ENCODE measurements around the gene HLA-A.

DNA sequence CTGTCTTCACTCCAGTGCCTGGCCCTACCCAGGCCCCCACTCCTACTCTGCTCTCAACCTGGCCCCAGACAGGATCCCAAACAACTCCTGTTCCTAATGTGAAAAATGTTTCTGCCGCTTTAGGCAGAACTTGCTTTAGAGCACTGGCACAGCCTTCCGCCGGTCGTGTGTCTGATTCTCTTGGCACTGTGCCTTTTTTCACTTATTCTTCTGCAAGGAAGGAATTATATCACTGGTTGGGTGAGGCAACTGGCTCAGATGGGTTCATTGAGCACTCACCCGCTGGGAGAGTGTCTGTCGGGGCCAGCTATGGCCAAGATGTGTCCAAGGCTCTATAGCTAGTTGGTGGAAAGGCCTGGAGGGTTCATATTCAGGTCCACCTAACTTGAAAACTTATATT is 33.6 kb upstream of the HLA-A start:
- no peak for TF ChIP-seq EZH2phosphoT487 (IDR thresholded peaks at IDR 0.05; ENCODE audit: unreplicated experiment)
- TF ChIP-seq, protein P1, sequence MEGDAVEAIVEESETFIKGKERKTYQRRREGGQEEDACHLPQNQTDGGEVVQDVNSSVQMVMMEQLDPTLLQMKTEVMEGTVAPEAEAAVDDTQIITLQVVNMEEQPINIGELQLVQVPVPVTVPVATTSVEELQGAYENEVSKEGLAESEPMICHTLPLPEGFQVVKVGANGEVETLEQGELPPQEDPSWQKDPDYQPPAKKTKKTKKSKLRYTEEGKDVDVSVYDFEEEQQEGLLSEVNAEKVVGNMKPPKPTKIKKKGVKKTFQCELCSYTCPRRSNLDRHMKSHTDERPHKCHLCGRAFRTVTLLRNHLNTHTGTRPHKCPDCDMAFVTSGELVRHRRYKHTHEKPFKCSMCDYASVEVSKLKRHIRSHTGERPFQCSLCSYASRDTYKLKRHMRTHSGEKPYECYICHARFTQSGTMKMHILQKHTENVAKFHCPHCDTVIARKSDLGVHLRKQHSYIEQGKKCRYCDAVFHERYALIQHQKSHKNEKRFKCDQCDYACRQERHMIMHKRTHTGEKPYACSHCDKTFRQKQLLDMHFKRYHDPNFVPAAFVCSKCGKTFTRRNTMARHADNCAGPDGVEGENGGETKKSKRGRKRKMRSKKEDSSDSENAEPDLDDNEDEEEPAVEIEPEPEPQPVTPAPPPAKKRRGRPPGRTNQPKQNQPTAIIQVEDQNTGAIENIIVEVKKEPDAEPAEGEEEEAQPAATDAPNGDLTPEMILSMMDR (conservative IDR thresholded peaks at IDR 0.05; ENCODE audit: low read depth in 2 of 2): no peak
- TF ChIP-seq REST (IDR thresholded peaks at IDR 0.05; ENCODE audit: unreplicated experiment): no peak
- TF ChIP-seq POLR2AphosphoS5 (IDR thresholded peaks at IDR 0.05; ENCODE audit: low read depth): no peak
